Caco-2 (cell line): Measurements from ENCODE around the gene FRZB. TPM values are rescaled to one million over a fixed set of nuclear protein-coding genes. Genes with fewer than 3 reads are reported as not detected.

ENCODE experiments used
- BruUV-seq: library from RNA; stranded (reverse); fragments of 400-500 nt; replicated peaks from 2 replicates; lab custom pipeline; 2021; lab: Mats Ljungman, UMichigan
- CTCF ChIA-PET: fragments of 300-600 bp; sonication (Branson Sonifier 250); formaldehyde crosslinking; loops from one replicate; lab custom pipeline; 2022; ENCODE audit warnings: antibody characterized with exemption; lab: Charles Lee
- POLR2A ChIA-PET: fragments of 300-600 bp; sonication (Branson Sonifier 250); formaldehyde crosslinking; loops from one replicate; lab custom pipeline; 2022; ENCODE audit warnings: antibody characterized with exemption; lab: Charles Lee
- DNase-seq, 2 experiments: peaks; one replicate each; pipeline versions ENCODE4 v3.0.0 to v3.0.0-alpha.2; 2020 to 2022
- H3K27me3 ChIP-seq: replicated peaks from 2 replicates; pipeline ENCODE4 v1.6.0; 2011; ENCODE audit warnings: low read length; ENCODE audit not compliant: control insufficient read depth, insufficient read depth
- H3K36me3 ChIP-seq: 2 replicates; pipeline ENCODE4 v1.5.1; 2011; ENCODE audit warnings: low read length; ENCODE audit not compliant: control insufficient read depth, insufficient read depth
- H3K4me1 ChIP-seq: fragments of 250-450 bp; sonication (Bioruptor Pico); 2 replicates; pipeline ENCODE4 v1.5.1; 2020; ENCODE audit warnings: mild to moderate bottlenecking
- H3K4me3 ChIP-seq: 2 replicates; pipeline ENCODE4 v1.5.1; 2011; ENCODE audit warnings: low read depth, mild to moderate bottlenecking, control low read depth, low read length
- H3K9me3 ChIP-seq: fragments of 250-450 bp; sonication (Bioruptor Pico); 2 replicates; pipeline ENCODE4 v1.5.1; 2020; ENCODE audit warnings: mild to moderate bottlenecking, moderate library complexity
- H3K27ac Mint-ChIP-seq: one replicate; pipeline ENCODE4 v1.8.0; 2022; ENCODE audit warnings: mixed read lengths; ENCODE audit not compliant: unreplicated experiment
- H3K27me3 Mint-ChIP-seq: one replicate; pipeline ENCODE4 v1.8.0; 2022; ENCODE audit warnings: mixed read lengths; ENCODE audit not compliant: insufficient read depth, unreplicated experiment
- H3K36me3 Mint-ChIP-seq: one replicate; pipeline ENCODE4 v1.8.0; 2022; ENCODE audit warnings: mild to moderate bottlenecking, mixed read lengths; ENCODE audit not compliant: insufficient read depth, unreplicated experiment
- H3K4me1 Mint-ChIP-seq: one replicate; pipeline ENCODE4 v1.8.0; 2022; ENCODE audit warnings: low read depth, mixed read lengths; ENCODE audit not compliant: unreplicated experiment
- H3K4me3 Mint-ChIP-seq: one replicate; pipeline ENCODE4 v1.8.0; 2022; ENCODE audit warnings: mild to moderate bottlenecking, moderate library complexity, mixed read lengths; ENCODE audit not compliant: unreplicated experiment
- H3K9me3 Mint-ChIP-seq: one replicate; pipeline ENCODE4 v1.8.0; 2022; ENCODE audit warnings: mixed read lengths; ENCODE audit not compliant: unreplicated experiment
- intact Hi-C: fragments of 100-400 bp; cut with micrococcal nuclease; formaldehyde crosslinking; loops from one replicate; pipeline ENCODE4 v1.10.0; 2022; ENCODE audit not compliant: unreplicated experiment
- total RNA-seq: library from RNA; stranded (reverse); gene quantifications from 2 replicates; pipeline ENCODE4 v1.2.3, GENCODE V29; 2022
- TF ChIP-seq, protein P1 (sequence below), 2 experiments: fragments of 200-600 bp in 1 of 2; IDR thresholded peaks; 1 replicate in 1 of 2; 2 replicates in 1 of 2; pipeline versions ENCODE4 v1.5.1 to v1.8.0; 2011 to 2022; ENCODE audit warnings: antibody characterized with exemption in 1 of 2, control low read depth in 1 of 2, inconsistent platforms in 1 of 2, low read depth in 1 of 2, low read length in 1 of 2, mild to moderate bottlenecking in 1 of 2, moderate library complexity in 1 of 2; ENCODE audit not compliant: insufficient read depth in 1 of 2, severe bottlenecking in 1 of 2, unreplicated experiment in 1 of 2

Gene FRZB
- total RNA-seq, 1 experiment from 2014 or later, result not detected

- ChIA-PET CTCF (no interaction called here), POLR2A (no interaction called here)
- intact Hi-C loops, result no loop called here
- H3K27me3 Mint-ChIP-seq, result no peaks in the 10 kb centered on the region
- Histone ChIP-seq H3K4me3 (no peak overlapping the region), H3K36me3 (no peaks in the 10 kb centered on the region), H3K27me3 (no peaks in the 10 kb centered on the region), H3K4me1 (0 out of 2 replicates have a peak, but pooled peaks cover under 1% of the 10 kb centered on the region), H3K9me3 (0 out of 2 replicates have a peak, but pooled peaks cover 3% of the 10 kb centered on the region)
- H3K4me3 Mint-ChIP-seq, result no peak overlapping the region
- DNase-seq, result no peak
- no peaks in the 10 kb centered on the region for H3K4me1 Mint-ChIP-seq
- TF ChIP-seq, protein P1, sequence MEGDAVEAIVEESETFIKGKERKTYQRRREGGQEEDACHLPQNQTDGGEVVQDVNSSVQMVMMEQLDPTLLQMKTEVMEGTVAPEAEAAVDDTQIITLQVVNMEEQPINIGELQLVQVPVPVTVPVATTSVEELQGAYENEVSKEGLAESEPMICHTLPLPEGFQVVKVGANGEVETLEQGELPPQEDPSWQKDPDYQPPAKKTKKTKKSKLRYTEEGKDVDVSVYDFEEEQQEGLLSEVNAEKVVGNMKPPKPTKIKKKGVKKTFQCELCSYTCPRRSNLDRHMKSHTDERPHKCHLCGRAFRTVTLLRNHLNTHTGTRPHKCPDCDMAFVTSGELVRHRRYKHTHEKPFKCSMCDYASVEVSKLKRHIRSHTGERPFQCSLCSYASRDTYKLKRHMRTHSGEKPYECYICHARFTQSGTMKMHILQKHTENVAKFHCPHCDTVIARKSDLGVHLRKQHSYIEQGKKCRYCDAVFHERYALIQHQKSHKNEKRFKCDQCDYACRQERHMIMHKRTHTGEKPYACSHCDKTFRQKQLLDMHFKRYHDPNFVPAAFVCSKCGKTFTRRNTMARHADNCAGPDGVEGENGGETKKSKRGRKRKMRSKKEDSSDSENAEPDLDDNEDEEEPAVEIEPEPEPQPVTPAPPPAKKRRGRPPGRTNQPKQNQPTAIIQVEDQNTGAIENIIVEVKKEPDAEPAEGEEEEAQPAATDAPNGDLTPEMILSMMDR (IDR thresholded peaks at IDR 0.05; ENCODE audit: insufficient read depth in 1 of 2, low read depth in 1 of 2, low read length in 1 of 2, severe bottlenecking in 1 of 2, unreplicated experiment in 1 of 2), result no peak
- no peaks in the 10 kb centered on the region for H3K36me3 Mint-ChIP-seq
- H3K9me3 Mint-ChIP-seq, result peaks cover 7% of the 10 kb centered on the region
- no TSS peak for BruUV-seq
- H3K27ac Mint-ChIP-seq, result no peak overlapping the region
Observed at GRCh38 chr2:182854375-182855105, 11.9 kb downstream of the FRZB start.

- no TSS peak for BruUV-seq
- Mint-ChIP-seq H3K36me3 (no peaks in the 10 kb centered on the region), H3K27ac (no peak overlapping the region), H3K4me1 (no peaks in the 10 kb centered on the region), H3K4me3 (no peak overlapping the region), H3K27me3 (no peaks in the 10 kb centered on the region), H3K9me3 (peaks cover 7% of the 10 kb centered on the region)
- Histone ChIP-seq H3K9me3 (0 out of 2 replicates have a peak, but pooled peaks cover 3% of the 10 kb centered on the region), H3K4me3 (no peak overlapping the region), H3K27me3 (no peaks in the 10 kb centered on the region), H3K36me3 (no peaks in the 10 kb centered on the region), H3K4me1 (no peaks in the 10 kb centered on the region)
- intact Hi-C loops, result no loop called here
- ChIA-PET POLR2A (no interaction called here), CTCF (no interaction called here)
- TF ChIP-seq, protein P1 (IDR thresholded peaks at IDR 0.05; ENCODE audit: insufficient read depth in 1 of 2, low read depth in 1 of 2, low read length in 1 of 2, severe bottlenecking in 1 of 2, unreplicated experiment in 1 of 2), result no peak
- DNase-seq, result no peak
Observed at GRCh38 chr2:182852801-182853200, 13.6 kb downstream of the FRZB start.

GRCh38 chr2:182852090-182852489, 14.3 kb downstream of the FRZB start:
- no peak overlapping the region for H3K4me3 ChIP-seq
- H3K36me3 ChIP-seq, result no peaks in the 10 kb centered on the region
- H3K9me3 ChIP-seq, result 0 out of 2 replicates have a peak, but pooled peaks cover 3% of the 10 kb centered on the region
- no TSS peak for BruUV-seq
- TF ChIP-seq, protein P1 (IDR thresholded peaks at IDR 0.05; ENCODE audit: insufficient read depth in 1 of 2, low read depth in 1 of 2, low read length in 1 of 2, severe bottlenecking in 1 of 2, unreplicated experiment in 1 of 2), result no peak
- no peaks in the 10 kb centered on the region for H3K4me1 ChIP-seq
- no peak overlapping the region for H3K4me3 Mint-ChIP-seq
- no peak overlapping the region for H3K27ac Mint-ChIP-seq
- intact Hi-C loops, result no loop called here
- ChIA-PET POLR2A (no interaction called here), CTCF (no interaction called here)
- no peaks in the 10 kb centered on the region for H3K27me3 ChIP-seq
- no peaks in the 10 kb centered on the region for H3K36me3 Mint-ChIP-seq
- H3K4me1 Mint-ChIP-seq, result no peaks in the 10 kb centered on the region
- no peak for DNase-seq
- H3K9me3 Mint-ChIP-seq, result peaks cover 7% of the 10 kb centered on the region
- H3K27me3 Mint-ChIP-seq, result no peaks in the 10 kb centered on the region
